Mononuclear cell (primary cell): ENCODE measurements around the gene DSCAML1. TPM values are rescaled to one million over a fixed set of nuclear protein-coding genes. Genes with fewer than 3 reads are reported as not detected.
"Not testable (repeated sequence)": the region's sequence is repeated elsewhere in the genome, so short reads cannot be mapped to it uniquely, and the experiment has no call there.

Experiments used
- H3K27me3 ChIP-seq: 2 replicates; pipeline ENCODE4 v1.6.0; 2011; ENCODE audit warnings: low read length, control low read depth; ENCODE audit not compliant: insufficient read depth
- H3K4me1 ChIP-seq: 2 replicates; pipeline ENCODE4 v1.5.1; 2011; ENCODE audit warnings: mild to moderate bottlenecking, low read length, control low read depth; ENCODE audit not compliant: insufficient read depth
- H3K4me3 ChIP-seq: 2 replicates; pipeline ENCODE4 v1.5.1; 2011; ENCODE audit warnings: mild to moderate bottlenecking, low read length, moderate library complexity
- H3K9me3 ChIP-seq: 2 replicates; pipeline ENCODE4 v1.5.1; 2011; ENCODE audit warnings: low read depth, mild to moderate bottlenecking, control low read depth, low read length
- total RNA-seq: library from RNA; depleted of rRNA; stranded (reverse); fragments of >200 nt; gene quantifications from one replicate; pipeline ENCODE4 v1.2.3, GENCODE V29; 2012

Gene DSCAML1
- total RNA-seq, 1 donor, result 0.84 TPM

DNA sequence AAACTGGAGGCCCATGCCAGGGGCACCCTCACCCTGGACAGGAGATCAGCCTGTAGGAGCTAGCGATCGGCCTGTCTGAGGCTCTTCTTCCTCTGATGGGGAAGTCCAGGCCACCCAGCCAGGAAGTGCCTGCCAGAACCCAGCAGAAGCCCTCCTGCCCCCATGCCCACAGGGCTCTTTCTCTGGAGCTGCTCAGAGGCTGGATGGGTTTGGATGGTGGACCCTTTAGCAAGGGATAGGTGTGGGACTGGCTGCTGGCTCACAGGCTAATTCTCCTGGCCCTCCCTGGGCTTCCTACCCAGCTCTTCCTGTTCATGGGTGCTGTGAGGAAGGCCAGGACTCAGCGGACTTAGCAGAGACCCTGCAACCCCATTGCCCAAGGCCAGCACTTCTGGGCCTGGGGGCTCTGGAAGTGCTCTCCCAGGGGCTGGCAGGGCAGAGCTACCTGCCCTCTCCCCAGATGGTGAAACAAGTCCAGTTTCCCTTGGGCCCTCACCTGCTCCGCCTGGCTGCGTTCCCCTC is 19.9 kb upstream of the DSCAML1 start:
- Histone ChIP-seq H3K9me3 (no peaks in the 10 kb centered on the region), H3K4me3 (no peak overlapping the region), H3K4me1 (peaks cover 53% of the 10 kb centered on the region), H3K27me3 (no peaks in the 10 kb centered on the region)

DNA sequence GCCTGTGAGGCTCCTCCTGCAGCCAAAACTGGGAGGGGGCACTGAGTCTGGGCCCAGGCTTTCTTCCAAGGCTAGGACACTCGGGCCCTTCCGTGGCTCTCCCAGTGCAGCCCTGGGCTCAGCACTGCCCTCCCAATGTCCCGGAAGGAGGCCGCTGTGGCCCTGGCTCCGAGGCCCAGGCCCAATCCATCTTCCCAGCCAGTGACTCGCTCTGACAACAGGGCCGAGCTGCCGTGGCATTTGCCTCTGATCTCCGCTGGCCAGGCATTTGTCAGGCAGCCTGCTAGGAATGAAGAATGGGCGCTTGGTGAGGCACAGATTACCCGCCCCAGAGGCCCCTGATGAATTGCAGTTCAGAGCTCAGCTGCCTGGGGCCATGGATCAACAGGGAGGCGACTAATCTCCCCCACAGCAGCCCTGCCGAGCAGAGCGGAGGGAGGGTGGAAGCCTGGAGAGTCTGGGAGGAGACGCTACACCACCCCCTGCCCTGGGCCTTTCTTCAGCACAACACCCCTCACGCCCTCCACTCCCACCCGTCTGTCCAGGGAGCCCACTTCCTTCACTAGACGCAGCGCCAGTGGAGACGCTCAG is 19.2 kb upstream of the DSCAML1 start:
- Histone ChIP-seq H3K27me3 (no peaks in the 10 kb centered on the region), H3K9me3 (no peaks in the 10 kb centered on the region), H3K4me1 (peaks cover 48% of the 10 kb centered on the region), H3K4me3 (no peak overlapping the region)

DNA sequence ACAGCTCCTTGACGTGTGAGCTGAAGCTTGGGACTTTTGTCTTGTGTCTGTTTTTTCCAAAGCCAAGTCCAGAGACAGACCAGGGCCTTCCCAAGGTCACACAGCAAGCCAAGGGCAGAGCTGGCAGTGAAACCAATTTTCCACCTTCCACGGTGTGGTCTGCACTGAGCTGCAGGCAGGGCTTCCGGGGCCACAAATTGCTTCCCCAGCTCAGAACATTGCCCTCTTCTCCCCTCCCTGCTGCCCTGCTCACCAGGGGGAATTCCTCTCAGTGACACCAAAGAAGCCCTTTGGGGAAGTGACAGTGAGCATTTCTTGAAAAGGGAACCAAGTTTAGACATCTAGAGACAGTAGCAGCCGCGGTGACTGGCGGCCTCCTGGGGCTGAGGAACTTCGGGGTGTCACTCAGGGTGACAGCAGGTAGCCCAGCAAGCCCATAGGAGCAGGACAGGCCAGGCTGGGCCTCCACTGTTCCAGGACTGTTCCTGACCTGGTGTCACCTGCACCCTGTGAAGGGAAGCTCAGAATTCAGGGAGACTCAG is 18.3 kb upstream of the DSCAML1 start:
- Histone ChIP-seq H3K4me3 (no peak overlapping the region), H3K4me1 (peaks cover 48% of the 10 kb centered on the region), H3K9me3 (no peaks in the 10 kb centered on the region), H3K27me3 (no peaks in the 10 kb centered on the region)

DNA sequence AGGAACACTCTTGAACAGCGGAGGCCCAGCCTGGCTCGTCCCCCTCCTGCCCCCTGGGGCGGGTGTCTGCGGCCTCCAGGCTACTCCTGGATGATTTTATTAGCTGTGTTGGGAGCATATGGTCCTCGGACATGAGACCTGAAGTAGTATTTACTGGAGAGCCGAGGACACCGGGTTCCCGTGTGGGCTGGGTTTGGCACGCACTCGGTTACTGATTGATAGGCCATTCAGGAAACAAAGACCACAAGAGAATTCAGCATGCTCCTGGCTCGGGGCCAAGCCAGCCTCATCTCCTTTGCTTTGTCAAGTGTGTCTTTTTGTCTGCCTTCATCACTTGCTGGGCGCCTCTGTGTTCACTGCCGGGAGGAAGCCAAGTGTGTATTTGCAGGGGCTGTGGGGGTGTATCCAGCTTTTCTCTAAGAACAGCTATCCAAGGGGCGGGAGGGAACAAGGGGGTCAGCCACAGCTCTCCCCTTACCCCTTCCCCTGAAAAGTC is 17.8 kb upstream of the DSCAML1 start:
- no peak overlapping the region for H3K4me3 ChIP-seq
- H3K9me3 ChIP-seq, result no peaks in the 10 kb centered on the region
- H3K4me1 ChIP-seq, result peaks cover 48% of the 10 kb centered on the region
- no peaks in the 10 kb centered on the region for H3K27me3 ChIP-seq

DNA sequence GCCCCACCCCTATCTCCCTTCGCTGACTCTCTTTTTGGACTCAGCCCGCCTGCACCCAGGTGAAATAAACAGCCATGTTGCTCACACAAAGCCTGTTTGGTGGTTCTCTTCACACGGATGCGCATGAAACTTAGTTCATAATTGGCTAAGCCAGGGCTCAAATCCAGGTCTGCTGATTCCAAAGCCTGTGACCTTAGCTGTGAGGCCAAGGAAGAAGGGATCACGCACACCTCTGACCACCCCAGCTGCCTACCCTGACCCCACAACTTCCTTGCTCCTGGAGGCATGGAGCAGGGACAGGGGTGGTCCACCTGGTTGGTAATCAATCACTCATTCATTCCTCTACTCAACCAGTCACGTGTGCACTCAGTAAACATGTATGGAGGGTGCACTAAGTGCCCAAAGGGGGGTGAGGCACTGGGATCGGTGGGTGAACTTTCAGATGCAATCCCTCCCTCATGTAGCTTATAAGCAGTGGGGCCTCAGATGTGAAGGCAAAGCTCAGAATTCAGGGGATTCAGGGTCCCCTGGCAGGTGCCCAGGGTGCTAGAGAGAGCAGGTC is 17.3 kb upstream of the DSCAML1 start:
- H3K4me1 ChIP-seq, result peaks cover 52% of the 10 kb centered on the region
- H3K4me3 ChIP-seq, result no peak overlapping the region
- no peaks in the 10 kb centered on the region for H3K27me3 ChIP-seq
- H3K9me3 ChIP-seq, result no peaks in the 10 kb centered on the region

DNA sequence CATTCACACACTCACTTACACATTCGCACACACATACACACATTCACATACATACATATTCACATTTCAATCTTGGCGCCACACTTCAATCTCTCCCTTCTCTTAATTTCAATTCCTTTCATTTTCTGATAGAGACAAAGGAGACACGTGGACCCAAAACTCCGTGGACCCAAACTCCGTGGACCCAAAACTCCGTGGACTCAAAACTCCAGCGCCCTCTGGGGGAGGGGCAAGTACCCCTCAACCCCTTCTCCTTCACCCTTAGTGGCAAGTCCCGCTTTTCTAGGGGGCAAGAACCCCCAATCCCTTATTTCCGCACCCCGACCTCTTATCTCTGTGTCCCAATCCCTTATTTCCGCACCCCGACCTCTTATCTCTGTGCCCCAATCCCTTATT is 13.0 kb upstream of the DSCAML1 start:
- peaks cover 55% of the 10 kb centered on the region for H3K4me1 ChIP-seq
- not testable (repeated sequence) for H3K4me3 ChIP-seq, H3K27me3 ChIP-seq, H3K9me3 ChIP-seq

DNA sequence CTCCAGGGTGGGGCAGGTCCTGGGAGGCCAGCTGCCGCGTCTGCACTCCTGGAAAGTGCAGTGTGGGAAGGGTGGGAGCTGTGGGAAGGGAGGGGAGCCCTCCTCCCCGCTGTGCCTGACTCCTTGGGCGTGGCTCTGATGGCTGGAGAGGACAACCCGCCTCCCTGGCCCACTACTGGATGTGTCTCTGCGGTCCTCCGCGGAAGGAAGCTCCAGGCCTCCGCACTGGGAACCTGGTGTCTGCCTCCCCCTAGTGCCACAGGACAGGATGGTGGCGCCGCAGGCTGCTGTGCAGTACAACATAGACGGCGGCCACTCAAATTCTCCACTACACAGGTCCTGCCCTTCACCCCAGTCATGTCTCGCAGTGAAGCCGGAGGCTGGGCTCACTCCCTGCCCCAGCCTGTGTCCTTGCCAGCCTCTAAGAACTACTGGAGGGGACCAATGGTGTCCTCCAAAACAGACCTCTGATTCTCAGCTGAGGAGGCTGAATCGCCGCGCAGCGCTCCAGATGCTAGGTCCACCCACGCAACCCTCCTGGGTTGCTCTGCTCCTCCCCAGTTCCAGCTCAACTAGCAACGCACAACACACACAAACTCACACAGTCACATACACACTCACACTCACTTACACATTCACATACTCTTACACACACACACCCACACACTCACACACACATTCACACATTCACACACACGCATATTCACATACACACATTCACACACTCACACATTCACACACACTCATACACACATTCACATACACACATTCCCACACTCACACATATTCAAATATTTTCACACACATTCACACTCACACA is 12.4 kb upstream of the DSCAML1 start:
- no peaks in the 10 kb centered on the region for H3K9me3 ChIP-seq
- H3K4me3 ChIP-seq, result no peak overlapping the region
- H3K27me3 ChIP-seq, result no peaks in the 10 kb centered on the region
- H3K4me1 ChIP-seq, result peaks cover 55% of the 10 kb centered on the region

DNA sequence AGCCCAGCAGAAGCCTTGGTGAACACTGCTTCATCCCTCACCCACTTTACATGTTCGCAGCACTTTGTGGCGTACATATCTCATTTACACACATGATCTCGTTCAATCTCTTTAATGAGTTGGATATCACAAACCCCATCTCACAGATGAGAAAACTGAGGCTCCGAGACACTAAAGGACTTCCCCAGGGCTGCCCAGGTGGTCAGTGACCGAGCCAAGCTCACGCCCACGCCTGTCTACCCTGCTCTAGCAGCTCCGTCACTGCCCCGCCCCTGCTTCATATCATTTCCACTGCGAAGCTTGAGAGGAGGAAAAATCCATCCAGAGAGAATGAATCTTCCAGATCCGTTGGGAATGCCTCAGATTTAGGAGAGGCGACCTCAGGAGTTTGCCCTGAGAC is 11.8 kb upstream of the DSCAML1 start:
- no peaks in the 10 kb centered on the region for H3K9me3 ChIP-seq
- H3K4me3 ChIP-seq, result no peak overlapping the region
- no peaks in the 10 kb centered on the region for H3K27me3 ChIP-seq
- peaks cover 51% of the 10 kb centered on the region for H3K4me1 ChIP-seq

DNA sequence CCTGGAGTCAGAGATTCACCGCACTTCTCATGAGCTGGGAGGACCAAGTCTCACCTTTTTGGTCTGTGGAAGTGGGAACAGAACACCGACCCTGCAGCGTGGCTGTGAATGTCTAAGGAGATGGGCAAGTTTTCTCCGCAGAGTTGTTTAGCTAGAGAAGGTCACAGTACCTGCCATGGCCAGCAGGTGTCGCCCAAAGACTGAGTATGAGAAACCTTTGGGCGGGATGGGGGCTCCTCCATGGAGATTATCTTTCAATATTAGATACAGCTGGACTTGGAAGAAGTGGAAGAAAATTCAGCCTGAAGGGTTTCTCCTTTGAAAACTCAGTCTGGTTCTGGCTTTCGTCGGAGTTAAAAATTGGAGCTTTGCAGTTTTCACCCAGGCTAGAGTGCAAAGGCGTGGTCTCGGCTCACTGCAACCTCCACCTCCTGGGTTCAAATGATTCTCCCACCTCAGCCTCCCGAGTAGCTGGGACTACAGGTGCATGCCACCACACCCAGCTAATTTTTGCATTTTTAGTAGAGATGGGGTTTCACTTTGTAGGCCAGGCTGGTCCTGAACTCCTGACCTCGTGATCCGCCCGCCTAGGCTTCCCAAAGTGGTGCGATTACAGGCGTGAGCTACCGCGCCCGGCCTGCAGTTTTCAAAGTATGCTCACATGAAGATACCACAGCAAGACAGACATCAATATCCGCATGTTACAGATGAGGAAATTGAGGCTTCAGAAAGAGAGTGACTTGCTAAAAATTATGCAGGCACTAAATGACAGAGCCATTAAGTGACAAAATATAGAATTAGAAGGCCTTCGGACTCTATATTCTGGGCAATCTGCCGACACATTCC is 10.7 kb upstream of the DSCAML1 start:
- H3K4me3 ChIP-seq, result no peak overlapping the region
- H3K4me1 ChIP-seq, result peaks cover 51% of the 10 kb centered on the region
- H3K9me3 ChIP-seq, result no peaks in the 10 kb centered on the region
- no peaks in the 10 kb centered on the region for H3K27me3 ChIP-seq

DNA sequence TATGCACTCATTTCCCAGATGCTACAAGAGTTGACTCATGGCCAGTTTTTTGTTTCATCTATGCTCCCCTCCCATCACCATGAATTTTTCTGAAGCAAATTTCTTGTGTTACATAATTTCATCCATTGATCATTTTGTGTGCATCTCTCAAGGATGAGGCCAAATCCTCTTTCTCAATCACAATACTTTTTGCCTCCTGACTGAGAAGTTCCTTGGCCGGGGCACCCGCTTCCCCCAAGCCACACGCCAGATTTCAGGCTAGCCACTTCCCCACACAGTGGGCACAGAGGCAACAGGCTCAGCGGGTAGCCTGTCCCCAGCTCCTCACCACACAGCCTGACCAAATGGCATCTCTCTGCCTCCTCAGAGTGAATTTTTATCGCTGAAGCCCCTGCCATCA is 9.8 kb upstream of the DSCAML1 start:
- H3K4me1 ChIP-seq, result peaks cover 51% of the 10 kb centered on the region
- no peaks in the 10 kb centered on the region for H3K27me3 ChIP-seq
- no peak overlapping the region for H3K4me3 ChIP-seq

DNA sequence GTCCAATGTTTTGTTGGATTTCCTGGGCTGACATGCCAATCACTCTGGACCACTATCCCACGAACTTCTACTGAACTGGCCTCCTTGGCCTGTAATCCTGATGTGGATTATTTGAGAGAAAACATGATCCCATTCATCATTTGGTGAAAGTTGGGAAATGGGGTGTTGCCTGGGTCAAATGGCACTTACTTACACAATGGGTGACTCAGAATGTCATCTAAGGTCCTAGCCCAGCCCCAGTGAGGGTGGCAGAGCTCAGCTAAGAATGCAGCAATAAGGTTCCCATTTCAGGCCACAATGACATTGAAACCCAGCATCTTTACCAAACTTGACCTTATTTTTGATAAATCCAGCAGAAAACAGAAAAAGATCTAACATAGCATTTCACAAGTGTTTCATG is 8.0 kb upstream of the DSCAML1 start:
- peaks cover 51% of the 10 kb centered on the region for H3K4me1 ChIP-seq
- H3K9me3 ChIP-seq, result no peaks in the 10 kb centered on the region
- H3K4me3 ChIP-seq, result no peak overlapping the region
- no peaks in the 10 kb centered on the region for H3K27me3 ChIP-seq

More for the DNA sequence above, 9.8 kb upstream of the DSCAML1 start:
- H3K9me3 ChIP-seq, result no peaks in the 10 kb centered on the region

DNA sequence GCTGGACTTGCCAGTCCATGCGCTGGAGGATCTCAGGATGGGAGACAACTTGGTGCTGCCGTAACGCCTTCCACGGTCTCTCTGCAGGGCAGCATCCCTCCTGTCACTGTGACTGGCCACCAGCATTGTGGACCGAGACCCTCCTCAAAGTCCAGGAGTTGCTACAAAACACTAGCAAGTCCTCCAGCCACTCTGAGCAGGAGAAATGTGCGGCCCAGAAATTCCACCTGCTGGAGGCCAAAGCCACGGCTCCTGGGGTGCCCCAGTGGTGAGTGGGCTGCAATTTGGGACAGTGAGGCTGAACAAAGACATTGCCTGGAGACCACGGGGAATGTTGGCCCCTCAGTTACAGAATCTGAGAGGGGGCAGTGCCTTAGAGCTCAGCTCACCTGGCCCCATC is 6.9 kb upstream of the DSCAML1 start:
- Histone ChIP-seq H3K9me3 (no peaks in the 10 kb centered on the region), H3K4me3 (no peak overlapping the region), H3K27me3 (peaks cover 5% of the 10 kb centered on the region), H3K4me1 (peaks cover 43% of the 10 kb centered on the region)

DNA sequence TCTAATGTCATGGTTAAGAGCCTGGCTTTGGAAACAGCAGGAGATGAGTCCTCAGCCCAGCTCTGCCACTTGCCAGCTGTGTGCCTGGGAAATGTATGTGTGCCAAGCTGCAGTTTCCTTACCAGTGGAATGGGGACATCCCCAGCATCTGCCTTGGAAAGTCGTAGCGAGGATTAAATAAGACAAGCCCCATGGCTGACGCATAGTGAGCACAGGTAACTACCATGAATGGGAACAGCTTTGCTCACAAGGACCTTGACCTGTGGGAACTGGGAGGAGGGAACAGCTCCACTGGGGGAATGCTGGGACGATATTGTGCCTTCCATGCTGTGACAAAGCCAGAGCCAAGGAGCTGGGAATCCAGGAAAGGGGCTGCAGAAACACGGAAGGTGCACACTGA is 2.6 kb upstream of the DSCAML1 start:
- H3K4me3 ChIP-seq, result no peak overlapping the region
- peaks cover 17% of the 10 kb centered on the region for H3K4me1 ChIP-seq
- no peaks in the 10 kb centered on the region for H3K9me3 ChIP-seq
- peaks cover 40% of the 10 kb centered on the region for H3K27me3 ChIP-seq

DNA sequence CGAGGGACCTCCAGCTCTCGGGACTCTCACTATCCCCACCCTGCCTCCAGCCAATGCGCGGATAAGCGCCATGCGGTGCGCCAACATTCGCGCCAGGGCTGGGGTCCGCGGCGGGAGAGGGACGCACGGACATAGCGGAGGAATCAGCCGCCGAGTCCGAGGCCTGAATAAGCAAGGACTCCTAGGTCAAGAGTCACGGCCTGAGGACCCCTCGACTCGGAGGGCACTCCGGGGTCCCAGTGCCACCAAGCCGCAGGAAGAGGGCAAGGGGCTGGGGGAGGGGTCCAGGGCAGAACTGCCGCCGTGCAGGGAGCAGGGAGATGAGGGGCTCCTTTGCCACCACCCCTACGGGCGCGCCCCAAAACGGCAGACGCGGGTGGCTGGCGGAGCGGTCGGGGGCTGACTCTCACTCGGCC is 552 bp downstream of the DSCAML1 start:
- Histone ChIP-seq H3K9me3 (no peaks in the 10 kb centered on the region), H3K4me1 (peaks cover 14% of the 10 kb centered on the region), H3K27me3 (peaks cover 59% of the 10 kb centered on the region), H3K4me3 (no peak overlapping the region)
